Fibroblast of skin of scalp (primary cell): ENCODE results near the gene RASL11A. TPM values are rescaled to one million over a fixed set of nuclear protein-coding genes. Genes with fewer than 3 reads are reported as not detected.
"Not testable (repeated sequence)": the region's sequence is repeated elsewhere in the genome, so short reads cannot be mapped to it uniquely, and the experiment has no call there.

ENCODE experiments used
- DNase-seq: peaks from one replicate; pipeline ENCODE4 v3.0.0-alpha.2; 2013
- polyA plus RNA-seq, 2 experiments: library from polyadenylated mRNA; unstranded; fragments of 120-200 nt; gene quantifications; one replicate each; pipeline ENCODE4 v1.2.1, GENCODE V29; 2013; ENCODE audit not compliant: insufficient read length in 2 of 2

The RASL11A gene, protein sequence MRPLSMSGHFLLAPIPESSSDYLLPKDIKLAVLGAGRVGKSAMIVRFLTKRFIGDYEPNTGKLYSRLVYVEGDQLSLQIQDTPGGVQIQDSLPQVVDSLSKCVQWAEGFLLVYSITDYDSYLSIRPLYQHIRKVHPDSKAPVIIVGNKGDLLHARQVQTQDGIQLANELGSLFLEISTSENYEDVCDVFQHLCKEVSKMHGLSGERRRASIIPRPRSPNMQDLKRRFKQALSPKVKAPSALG
- polyA plus RNA-seq (2013, experiment 1 of 2; ENCODE audit: insufficient read length): 4.6 TPM
- polyA plus RNA-seq (2013, experiment 2 of 2; ENCODE audit: insufficient read length): 4.3 TPM

DNA sequence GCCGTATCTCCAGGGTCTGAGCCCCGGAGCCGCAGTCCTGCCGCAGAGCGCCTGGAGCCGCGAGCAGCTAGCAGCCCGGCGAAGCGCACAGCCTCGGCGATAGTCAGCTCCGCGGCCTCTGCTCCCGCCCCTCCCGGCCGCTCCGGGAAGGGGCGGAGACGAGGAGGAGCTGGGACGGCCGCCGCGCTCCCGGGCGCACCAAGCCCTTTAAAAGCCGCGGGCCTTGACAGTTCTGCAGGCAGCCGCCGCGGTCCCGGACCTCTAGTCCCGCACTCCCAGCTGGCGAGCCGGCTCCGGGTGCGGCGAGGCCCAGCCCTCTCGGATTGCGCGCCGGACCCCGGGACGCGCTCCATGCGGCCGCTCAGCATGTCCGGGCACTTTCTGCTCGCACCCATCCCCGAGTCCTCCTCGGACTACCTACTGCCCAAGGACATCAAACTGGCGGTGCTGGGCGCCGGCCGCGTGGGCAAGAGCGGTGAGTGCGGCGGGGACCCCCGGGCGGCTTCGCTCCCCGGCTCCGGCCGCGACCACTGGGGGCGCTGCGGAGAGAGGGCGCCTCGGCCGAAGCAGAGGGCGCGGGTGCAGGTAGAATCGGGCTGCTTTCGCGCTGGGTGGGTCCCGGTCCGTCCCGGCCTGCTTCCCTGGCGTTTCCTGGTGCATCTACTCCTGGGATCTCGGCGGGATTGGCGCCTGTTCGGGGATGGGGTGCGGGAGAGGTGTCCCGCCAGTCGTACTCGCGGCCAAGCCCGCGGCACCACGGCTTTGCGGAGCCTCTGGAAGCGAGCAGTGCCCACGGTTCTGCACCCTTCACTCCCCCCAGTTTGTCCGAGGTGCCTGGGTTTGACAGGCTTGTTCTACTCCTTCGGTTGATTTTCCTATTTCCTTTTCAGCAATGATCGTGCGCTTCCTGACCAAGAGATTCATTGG, at the start of gene RASL11A:
RASL11A (plus strand) TSS at position 237 of the 927 bp plus-strand sequence; CDS start at position 352, 115 bp downstream.
- peak; percentile 88 for DNase-seq

DNA sequence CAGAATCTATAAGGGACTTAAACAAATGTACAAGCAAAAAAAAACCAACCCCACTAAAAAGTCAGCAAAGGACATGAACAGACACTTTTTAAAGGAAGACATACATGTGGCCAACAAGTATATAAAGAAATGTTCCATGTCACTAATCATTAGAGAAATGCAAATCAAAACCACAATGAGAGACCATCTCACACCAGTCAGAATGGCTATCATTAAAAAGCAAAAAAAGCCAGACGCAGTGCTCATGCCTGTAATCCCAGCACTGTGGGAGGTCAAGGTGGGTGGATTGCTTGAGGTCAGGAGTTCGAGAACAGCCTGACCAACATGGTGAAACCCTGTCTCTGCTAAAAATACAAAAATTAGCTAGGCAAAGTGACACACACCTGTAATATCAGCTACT, 48.5 kb upstream of the RASL11A start:
- DNase-seq: not testable (repeated sequence)

DNA sequence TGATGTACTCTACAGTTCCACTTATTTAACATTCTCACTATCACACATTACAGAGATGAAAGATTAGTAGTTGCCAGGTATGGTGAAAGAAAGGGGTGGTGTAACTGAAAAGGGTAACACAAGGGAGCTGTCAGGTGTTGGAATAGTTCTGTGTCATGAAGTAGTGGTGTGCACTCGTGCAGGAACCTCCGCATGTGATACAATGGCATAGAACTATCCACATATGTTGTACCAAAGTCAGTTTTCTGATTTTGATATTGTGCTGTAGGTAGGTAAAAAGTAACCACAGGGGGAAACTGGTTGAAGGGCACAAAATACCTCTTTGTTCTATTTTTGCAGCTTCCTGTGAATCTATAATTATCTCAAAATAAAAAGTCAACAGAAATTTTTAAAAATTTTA, 43.6 kb upstream of the RASL11A start:
- no peak for DNase-seq

- no peak for DNase-seq
Measured at GRCh38 chr13:27228131-27228530, 42.5 kb upstream of the RASL11A start.

DNA sequence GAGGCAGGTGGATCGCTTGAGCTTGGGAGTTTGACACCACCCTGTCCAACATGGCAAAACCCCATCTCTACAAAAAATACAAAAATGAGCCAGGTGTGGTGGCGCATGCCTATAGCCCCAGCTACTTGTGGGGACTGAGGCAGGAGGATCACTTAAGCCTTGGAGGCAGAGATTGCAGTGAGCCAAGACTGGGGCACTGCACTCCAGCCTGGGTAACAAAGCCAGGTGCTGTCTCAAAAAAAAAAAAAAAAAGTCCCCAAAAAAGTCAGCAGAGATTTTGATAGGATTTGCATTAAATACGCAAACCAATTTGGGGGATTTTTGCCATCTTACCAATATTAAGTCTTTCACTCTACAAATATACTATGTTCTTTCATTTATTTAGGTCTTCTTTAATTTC, 41.0 kb upstream of the RASL11A start:
- DNase-seq: no peak

GRCh38 chr13:27233964-27234363, 36.7 kb upstream of the RASL11A start:
- DNase-seq: no peak

GRCh38 chr13:27236478-27236877, 34.2 kb upstream of the RASL11A start:
- no peak for DNase-seq

GRCh38 chr13:27242702-27243101, 27.9 kb upstream of the RASL11A start:
- DNase-seq: no peak

DNA sequence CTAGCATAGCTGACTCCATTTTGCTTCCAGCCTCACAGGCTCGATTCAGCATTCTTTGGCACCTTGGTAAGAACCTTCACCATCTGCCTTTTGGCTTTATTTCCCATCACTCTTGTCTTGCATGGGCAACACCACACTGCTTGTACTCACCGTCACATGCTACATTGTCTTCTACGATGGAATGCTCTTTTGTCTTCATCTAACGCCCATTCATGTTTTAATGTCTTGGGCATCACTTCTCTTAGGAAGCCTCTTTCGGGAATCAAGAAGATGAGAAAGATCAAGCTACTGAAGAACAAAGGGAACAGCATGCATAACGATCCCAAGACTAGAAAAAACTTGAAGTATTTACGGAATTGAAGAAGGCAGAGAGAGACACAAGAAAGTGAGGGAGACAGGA, 25.0 kb upstream of the RASL11A start:
- DNase-seq: no peak

- DNase-seq: no peak
Measured at GRCh38 chr13:27250833-27251165, 19.8 kb upstream of the RASL11A start.

DNA sequence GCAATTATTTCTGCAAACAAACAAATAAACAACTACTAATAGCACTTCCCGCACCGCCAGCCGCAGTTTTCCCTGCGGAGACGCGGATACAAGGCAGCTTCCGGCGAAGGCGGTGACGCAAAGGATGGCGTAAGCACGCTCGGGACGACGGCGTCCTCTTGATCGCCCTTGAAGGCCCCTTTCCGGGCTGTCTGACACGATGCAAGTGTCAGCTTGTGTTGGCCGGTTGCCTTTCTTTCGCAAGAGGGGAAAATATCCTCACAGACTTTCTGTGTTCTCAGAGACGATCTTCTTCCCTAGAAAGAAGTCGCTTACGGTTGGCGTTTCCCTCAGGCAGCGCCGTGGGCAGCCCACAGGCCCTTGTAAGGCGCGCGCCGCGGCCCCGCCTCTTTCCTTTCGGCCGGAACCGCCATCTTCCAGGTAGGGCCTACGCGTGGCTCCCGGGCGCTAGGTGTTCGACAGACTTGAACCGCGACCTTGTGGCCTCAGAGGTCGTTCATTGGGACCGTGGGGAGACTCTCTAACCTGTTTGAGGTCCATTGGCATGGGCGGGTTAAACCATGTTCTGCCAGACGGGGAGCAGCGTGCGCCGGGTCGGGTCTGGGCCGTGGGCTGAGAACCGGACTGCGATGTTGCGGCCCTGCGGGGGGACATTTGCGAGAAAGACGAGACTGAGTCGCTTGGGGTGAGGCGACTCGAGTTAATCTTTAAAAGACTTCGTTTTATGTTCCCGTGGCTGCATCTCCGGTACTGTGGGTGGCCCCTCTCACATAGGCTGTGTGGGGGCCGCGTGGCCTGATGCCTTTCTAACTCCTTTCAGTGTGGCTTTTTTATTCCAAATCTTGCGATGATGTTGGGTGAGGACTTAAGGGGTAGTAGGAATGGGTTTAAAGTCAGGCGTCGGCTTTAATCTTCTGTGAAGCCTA, 19.2 kb upstream of the RASL11A start, which contains the start of gene RPL21:
RPL21 (plus strand) TSS at position 393 of the 926 bp plus-strand sequence. CDS start 2,219 bp downstream, outside the sequence.
- peak; percentile 97 for DNase-seq

- no peak for DNase-seq
Measured at GRCh38 chr13:27252467-27252866, 18.2 kb upstream of the RASL11A start.

DNA sequence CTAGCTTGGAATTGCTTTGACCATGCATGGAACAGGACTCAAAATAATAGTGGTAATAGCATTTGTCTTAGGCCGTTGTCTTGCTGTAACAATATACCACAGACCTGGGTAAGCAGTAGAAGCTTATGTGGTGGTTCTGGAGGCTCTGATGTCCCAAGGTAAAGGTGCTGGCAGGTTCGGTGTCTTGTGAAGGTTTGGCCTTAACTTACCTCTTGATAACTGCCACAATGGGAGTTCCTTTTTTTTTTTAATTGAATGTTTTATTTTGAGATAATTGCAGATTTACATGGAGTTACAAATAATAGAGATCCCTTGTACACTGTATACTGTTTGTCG, 13.4 kb upstream of the RASL11A start:
- DNase-seq: no peak

DNA sequence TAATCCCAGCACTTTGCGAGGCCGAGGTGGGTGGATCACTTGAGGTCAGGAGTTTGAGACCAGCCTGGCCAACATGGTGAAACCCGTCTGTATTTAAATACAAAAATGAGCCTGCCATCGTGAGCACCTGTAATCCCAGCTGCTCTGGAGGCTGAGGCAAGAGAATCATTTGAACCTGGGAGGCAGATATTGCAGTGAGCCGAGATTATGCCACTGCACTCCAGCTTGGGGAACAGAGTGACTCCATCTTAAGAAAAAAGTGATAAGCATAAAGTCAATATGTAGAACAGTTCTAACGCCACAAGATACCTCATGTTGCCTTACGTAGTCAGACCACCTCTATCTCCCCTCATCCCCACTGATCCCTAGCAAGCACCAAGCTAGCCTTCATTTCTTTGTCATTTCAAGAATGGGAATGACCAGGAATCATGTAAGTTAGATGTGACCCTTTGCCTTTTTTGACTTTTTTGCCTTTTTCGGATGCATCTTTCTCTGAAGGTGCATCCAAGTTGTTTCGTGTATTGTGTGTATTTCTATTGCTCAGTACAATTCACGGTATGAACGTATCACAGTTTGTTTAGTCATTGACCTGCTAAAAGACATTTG, 12.9 kb upstream of the RASL11A start:
- no peak for DNase-seq

- no peak for DNase-seq
Measured at GRCh38 chr13:27258637-27259386, 11.8 kb upstream of the RASL11A start.

- no peak for DNase-seq
Measured at GRCh38 chr13:27259831-27260230, 10.8 kb upstream of the RASL11A start.

GRCh38 chr13:27261396-27261795, 9.2 kb upstream of the RASL11A start:
- DNase-seq: no peak

DNA sequence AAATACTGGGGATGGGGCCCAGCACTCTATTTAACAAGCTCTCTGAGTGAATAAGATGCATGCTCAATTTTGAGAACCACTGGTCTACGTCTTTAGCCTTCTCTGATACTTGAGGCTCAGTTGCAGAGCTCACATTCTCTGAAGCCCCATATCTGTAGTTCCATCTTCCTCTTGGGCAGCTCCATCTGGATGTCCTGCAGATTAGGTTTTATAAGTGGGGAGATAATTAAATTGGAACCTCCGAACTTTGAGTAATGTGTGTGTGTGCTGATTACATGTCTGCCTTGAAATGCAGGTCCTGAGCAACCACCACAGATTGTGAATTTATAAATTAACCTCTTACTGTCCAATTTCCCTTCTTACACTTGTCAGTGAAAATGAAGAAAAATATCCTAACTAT, 7.2 kb upstream of the RASL11A start:
- no peak for DNase-seq

GRCh38 chr13:27264181-27264580, 6.4 kb upstream of the RASL11A start:
- peak; percentile 27 for DNase-seq

GRCh38 chr13:27264648-27265047, 6.0 kb upstream of the RASL11A start:
- DNase-seq: no peak

GRCh38 chr13:27266917-27267316, 3.7 kb upstream of the RASL11A start:
- no peak for DNase-seq
